ENCODE results near the gene NNMT.

NNMT gene

DNA sequence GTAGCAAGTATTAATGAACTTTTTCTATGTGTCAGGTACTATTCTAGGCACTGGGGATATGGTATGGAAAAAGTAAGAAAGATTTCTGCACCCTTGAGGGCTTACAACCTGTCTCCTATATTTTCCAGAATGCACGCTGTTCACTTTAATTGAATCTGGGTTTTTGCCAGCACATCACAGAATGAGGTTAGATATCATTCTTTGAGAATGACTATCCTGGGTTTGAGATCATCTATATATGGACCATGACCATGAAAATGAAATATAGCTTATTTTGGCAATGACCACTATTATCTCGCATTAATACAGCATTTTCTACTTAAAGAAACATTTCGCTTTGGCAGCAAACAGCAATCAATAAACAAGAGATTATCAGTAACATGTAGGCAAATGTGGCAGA is 57.2 kb downstream of the NNMT start:
- no peak for DNase-seq

DNA sequence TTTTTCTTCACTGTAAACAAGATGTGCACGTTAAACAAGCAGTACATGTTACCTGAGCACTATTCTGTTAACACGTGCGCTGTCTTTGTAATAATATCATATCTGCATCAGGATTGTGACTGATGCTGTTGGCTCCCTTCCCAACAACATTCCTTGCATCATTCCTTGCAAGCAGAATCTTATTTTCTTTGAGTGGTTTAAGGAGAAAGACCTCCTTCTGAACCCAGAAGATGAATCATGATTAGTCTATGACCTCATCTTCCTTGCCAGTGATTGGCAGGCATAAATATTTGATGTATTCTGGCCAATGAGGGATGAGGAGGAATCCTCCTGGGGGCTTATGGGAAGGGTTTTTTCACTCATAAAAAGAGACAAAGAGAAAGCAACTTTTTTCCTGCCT is 57.9 kb downstream of the NNMT start:
- DNase-seq, result no peak

DNA sequence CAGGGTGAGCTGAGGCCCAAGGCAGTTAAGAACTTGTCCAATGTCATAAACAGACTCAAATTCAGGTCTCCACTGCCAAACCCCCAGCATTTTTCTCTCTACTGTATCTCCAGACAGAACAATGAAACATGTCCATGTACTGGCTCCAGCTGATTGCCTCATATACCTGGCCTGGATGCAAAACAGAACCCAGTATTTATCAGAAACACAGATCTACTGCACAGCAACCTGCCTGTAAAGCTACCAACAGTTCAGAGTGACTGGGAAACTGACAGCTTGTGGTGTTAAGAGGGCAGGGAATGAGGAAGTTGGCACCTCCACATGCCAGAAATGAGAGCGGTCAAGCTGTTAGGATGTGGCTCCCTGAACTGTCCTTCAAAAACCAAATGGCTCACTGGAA is 62.5 kb downstream of the NNMT start:
- no peak for DNase-seq

DNA sequence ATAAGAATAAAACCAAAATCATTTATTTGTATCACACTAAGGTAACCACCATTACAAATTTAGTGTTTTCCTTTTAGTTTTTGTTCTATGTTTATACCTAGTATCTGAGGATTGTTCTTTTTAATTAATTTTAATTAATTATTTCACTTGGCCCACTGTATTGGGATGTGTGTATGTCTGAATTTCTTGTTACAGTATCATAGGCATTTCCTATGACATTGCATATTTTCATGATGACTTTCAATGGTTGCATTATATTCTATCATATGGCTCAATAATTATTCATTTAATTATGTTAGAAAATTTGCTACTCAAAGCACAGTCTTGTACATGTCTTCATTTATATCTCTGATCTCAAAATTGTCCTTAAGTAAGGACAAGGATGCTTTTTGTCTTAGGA is 63.1 kb downstream of the NNMT start:
- DNase-seq, result no peak

DNA sequence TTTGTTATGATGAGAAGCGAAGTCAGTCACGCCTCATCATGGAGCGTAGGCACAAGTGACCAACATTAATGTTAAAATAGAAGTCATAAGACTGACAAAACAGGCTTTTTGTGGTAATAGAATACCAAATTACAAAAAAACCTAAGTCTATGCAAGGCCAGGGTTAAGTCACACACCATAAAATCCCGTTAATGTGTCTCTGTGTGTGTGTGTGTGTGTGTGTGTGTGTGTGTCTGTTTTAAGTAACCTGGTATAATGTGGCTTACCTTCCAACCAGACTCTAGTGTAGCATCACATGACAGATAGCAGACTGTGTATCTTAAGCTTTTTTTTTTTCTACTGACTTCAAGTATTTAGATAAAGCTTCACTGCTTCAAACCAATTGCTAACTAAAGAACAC is 66.1 kb downstream of the NNMT start:
- no peak for DNase-seq

DNA sequence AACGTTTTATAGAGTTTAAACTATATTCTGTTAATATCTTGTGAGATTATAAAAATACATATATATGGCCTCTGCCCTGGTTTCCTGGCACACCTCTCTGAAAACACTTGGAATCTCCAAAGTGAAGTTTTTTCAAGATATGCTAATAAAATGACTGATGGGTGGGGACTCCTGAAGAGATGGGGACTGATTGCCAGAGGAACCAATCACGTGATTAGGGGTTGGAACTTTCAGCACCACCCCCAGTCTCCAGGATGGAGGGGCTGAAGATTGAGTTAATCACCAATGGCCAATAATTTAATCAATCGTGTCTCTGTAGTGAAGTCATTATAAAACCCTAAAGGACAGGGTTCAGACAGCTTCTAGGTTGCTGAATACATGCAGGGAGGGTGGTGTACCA is 66.8 kb downstream of the NNMT start:
- DNase-seq, result no peak

Measured in effector CD4-positive, alpha-beta T cell (primary cell).